GM19043 (cell line): Measurements from ENCODE around the gene TTC6.

Experiments
- ATAC-seq: cut with Tn5 transposase; IDR thresholded peaks from one replicate; pipeline ENCODE4 v1.9.1; 2021; ENCODE audit warnings: low read depth; ENCODE audit not compliant: unreplicated experiment

The TTC6 gene

DNA sequence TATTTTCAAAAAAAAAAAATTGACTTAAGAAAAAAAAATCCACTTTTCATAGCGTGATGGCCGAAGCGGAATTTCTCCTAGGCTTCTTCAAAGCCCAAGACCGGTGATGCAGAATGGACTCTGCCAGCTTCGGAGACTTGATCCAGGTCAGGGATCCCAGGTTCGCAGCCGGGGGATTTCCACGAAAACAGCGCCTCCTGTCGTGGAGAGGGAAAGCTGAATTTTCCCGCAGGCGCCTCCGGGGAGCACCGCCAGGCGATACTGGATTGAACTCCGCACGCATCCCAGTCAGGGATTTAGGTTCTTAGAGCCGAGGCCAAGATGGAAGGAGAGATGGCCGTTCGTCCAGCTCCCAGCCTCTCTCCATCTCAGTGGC lies 2.1 kb downstream of the TTC6 start:
- no peak for ATAC-seq

- ATAC-seq = no peak
Measured at GRCh38 chr14:37597914-37598746, 2.7 kb downstream of the TTC6 start.

DNA sequence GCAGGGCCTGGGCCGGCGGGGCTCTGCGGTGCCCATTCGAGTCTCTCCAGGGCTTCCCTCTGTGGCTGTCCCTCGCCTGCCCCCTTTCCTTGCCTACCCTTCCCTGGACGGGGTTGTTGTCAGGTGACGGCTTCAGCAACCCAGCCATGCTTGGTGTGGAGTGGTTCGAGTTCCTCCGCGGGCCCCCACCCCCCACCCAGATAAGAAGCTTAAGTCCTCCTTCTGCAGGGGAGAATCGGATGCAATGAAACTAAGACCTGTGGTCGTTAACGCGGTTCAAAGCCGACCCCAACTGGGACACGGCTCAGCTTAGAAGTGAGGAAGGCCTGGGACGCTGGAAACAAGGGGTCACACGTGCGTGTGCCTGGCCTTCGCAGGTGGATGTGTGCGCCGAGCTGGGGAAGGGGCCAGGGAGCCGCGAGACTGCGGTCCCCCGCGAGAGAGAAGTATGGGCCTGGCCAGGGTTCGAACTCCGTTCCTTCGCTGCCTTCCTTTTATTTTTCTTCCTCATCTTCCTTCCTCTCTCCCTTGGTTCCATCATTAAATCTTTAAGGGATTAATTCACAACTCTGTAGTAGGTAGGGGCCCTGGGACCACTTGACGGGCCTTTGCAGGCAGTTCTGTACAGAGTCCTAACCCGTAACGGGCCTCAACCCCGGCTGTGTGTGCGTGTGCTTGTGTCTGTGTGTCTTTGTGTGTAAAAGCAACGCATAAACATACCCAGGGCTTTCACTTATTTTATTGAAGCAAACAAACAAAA lies 3.5 kb downstream of the TTC6 start:
- ATAC-seq = no peak

- no peak for ATAC-seq
Measured at GRCh38 chr14:37599507-37600368, 4.3 kb downstream of the TTC6 start.

DNA sequence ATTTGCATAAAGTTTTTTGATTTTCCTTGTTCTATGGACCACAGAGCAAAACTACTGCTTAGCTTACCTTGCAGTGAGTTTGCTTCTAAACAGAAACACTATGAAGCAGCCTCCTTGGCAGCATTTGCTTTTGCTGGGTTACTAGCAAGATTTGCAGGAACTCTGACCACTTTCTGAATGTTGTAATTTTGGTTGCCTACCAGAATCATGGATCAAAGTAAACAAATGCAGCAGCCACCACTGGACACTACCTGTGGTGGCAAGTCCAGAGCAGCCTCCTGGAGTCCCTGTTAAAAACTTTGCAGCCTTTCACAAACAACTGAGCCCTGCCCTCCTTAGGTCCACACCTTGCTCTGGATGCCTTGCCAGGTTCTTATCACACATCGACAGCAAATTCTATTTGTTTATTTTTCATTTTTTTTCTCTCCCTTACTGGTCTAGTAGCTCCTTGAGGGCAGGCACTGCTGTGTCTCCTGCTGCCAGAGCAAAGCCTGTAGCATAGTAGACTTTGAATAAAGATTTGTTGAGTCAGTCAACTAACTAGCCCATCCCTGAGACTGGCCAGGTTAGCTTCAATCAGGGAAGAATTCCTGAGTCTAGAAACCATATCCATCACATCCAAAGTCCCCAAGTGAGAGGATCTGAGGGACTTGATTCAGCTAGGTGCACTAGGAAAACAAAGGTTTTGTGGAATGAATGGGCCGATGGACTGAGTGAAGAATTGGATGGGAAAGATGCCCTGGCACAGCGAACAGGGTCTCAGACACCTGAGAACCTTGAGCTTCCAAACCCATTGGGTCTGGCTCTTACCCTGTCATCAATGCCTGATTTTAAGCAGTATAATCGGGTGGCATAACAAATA lies 5.7 kb downstream of the TTC6 start:
- ATAC-seq = no peak

DNA sequence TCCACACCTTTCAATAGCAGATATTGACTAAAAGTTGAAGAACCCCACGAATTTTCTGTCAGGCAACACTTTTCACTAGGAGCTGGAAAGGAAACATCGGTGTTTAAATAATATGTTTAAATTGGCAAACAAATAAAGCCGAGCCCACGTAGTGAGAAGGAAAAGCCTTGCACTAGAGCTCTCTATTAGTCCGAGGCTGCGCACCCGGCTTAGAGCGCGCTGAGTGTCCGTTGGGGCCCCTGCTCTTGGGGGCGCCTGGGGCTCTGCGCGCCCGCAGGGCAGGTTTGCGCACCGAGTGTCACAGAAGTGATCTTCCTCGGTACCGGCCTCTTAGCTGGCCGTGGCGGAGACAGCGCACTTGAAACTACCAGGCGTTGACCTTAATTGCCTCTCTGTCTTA lies 6.4 kb downstream of the TTC6 start:
- no peak for ATAC-seq

DNA sequence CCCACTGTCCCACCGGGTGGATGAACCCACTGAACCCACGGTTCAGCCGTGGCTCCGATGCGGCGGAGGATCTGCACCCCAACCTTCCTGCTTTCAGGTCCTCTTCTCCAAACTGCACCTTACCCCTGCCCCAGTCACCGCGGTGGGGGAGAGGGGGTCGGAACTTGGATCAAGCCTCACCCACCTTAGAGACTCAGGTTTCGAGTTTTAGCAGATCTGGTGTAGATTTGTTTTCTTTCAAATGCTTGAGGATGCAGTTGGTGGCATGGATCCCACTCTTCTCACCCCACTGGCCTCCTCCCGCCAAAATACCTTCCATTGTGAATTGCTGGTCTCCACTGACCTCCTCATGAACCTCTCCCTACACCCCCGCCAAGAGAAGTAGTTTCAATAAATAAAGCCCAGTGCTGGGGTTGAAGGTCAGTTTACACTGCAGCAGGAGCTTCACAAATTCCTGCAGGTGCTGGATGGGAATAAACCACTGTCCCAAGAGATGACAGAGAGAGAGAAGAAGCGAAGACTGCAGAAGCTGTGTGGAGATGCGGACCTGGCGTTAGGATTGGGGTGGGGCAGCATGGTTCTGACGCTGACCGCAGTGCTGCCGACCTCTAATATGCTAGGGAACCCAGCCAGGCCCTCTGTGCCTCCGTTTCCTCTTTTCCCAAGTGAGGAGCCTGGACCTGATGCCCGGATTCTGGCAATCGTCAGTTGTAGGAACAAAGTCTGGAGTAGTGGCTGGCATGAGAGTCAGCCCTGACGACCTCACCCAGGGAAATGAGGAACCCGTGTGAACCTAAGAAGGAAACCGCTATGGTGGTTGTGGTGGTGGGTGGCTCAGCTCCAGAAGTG lies 7.4 kb downstream of the TTC6 start:
- ATAC-seq = no peak

DNA sequence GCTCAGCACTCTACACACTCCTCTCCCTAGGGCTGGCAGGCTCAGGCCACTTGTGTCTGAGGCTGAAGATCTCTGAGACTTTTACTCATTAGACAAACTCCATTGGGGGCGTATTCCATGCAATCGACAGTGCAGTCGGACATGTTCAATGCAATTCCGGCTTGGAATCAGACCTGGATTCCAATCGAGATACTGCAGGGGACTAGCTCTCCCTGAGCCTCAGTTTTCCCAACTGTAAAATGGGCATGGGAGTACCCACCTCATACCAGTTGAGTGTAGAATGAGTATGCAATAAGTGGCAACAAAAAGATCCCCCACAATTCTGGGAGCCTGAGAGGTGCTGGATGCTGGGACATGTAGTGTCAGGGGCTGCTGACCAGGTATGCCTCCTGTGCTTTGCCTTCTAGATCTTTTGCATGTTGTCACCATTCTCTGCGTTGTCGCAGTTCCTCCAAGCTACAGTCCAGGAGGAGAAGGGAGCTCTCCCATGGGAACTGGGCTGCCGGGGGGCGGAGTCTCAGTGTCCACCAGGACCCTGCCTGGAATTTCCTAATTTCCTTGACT lies 8.3 kb downstream of the TTC6 start:
- ATAC-seq = no peak

GRCh38 chr14:37606678-37607077 lies 11.2 kb downstream of the TTC6 start:
- no peak for ATAC-seq

DNA sequence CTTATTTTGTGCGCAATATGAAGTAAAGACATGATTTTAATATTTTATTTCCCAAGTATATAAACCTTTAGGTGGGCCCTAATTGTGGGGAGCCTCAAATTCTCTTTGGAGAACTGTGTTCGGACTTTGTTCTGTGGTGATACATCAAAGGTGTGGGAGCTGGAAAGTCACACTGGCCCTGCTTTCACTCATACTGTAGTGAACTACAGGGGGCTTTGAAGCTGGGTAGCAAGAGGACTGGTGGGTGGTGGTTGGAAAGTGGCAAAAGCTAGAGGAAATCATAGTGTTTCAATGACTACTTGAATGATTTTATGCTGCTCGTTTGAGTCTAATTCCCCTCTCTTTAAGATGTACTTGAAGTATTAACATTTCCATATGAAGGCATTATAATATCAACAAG lies 13.2 kb downstream of the TTC6 start:
- no peak for ATAC-seq

DNA sequence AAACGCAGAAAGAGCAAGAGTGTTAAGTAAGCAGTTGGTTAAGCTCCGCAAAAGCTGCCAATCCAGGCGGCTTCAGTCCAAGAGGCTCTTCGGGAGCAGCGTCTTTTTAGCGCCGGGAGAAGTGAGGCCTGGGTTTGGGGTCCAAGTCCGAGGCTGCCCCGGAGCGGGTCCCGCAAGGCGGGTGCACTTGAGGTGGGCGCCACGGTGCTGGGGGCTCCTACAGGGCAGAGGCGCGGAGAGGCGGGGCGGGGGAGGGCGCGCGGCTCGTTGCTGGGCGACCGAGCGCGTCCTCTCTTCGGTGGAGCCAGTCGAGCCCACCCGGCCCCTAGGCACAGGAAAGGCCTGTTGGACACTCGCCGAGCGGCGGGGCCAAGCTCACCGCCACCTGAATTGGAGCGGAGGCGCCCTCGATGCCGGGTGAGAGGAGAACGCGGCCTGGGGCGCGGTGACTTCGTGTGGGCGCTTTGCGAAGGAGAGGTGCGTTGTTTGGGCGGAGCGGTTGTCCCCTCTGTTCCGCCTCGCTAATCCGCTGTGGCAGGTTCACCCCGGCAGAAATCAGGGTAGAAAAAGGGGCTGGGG lies 15.6 kb downstream of the TTC6 start:
- no peak for ATAC-seq

- ATAC-seq = no peak
Measured at GRCh38 chr14:37615582-37616289, 20.3 kb downstream of the TTC6 start.

DNA sequence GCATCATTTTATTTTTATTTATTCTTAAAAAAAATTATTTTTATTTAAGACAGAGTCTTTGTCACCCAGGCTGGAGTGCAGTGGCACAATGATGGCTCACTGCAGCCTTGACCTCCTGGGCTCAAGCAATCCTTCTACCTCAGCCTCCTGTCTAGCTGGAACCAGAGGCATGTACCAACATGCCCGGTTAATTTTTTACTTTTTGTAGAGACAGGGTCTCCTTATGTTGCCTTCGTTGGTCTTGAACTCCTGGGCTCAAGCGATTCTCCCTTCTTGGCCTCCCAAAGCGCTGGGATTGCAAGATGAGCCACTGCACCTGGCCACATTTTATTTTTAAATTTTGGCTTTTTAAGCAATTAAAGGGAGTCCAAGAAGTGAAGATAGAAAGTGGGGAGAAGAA lies 21.4 kb downstream of the TTC6 start:
- ATAC-seq = no peak

GRCh38 chr14:37617864-37618365 lies 22.5 kb downstream of the TTC6 start:
- no peak for ATAC-seq

DNA sequence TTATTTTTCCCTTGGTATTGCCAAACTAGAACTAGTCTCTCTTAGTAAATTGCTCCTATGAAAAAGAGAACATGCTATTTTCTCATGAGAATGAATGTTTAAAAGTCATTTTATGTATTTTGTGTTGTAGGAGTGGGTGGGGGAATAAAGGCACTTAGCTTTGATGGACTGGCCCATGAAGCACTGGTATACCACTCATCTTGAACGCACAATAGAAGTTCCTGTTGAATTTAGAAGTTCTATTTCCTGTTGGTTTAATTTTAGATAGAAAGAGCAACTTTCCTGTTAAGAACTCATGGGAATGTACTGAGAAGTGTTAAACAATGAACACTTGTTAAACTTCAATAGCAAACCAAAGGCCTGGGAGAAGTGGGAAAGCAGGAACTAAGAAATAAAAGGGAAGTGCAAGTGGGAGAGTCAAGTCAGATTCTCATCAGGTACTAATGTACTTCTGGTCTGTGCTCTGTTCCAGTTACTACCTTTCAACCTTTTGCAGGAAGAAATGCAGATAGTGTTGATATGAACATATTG lies 23.1 kb downstream of the TTC6 start:
- no peak for ATAC-seq

- ATAC-seq = no peak
Measured at GRCh38 chr14:37620856-37621255, 25.4 kb downstream of the TTC6 start.

- ATAC-seq = no peak
Measured at GRCh38 chr14:37622231-37622923, 26.9 kb downstream of the TTC6 start.
